SK-MEL-5 (cell line): ENCODE measurements around the gene PLA2G2D. TPM values are rescaled to one million over a fixed set of nuclear protein-coding genes. Genes with fewer than 3 reads are reported as not detected.
"Not testable (repeated sequence)": the region's sequence is repeated elsewhere in the genome, so short reads cannot be mapped to it uniquely, and the experiment has no call there.

Source experiments
- DNase-seq: peaks from one replicate; pipeline ENCODE4 v3.0.0-alpha.2; 2016; ENCODE audit warnings: low read depth, low spot score
- in situ Hi-C: cut with HindIII; loops from 2 replicates; pipeline ENCODE4 v1.10.0; 2016; ENCODE audit warnings: low sequenced_read_pairs, high pct_unique_total_duplicates, low pct_unique_long_range_greater_than_20kb
- total RNA-seq: library from RNA; depleted of rRNA; stranded (reverse); fragments of >200 nt; shearing (Covaris generic); gene quantifications from 2 replicates; pipeline ENCODE4 v1.2.3, GENCODE V29; 2014

The PLA2G2D gene
- total RNA-seq, 1 experiment from 2014 or later: not detected

GRCh38 chr1:20147846-20148570, 28.7 kb upstream of the PLA2G2D start:
- in situ Hi-C loops: no loop called here
- no peak for DNase-seq

GRCh38 chr1:20143734-20144565, 24.6 kb upstream of the PLA2G2D start:
- no peak for DNase-seq
- in situ Hi-C loops: no loop called here

- no peak for DNase-seq
- in situ Hi-C loops: no loop called here
Observed at GRCh38 chr1:20143318-20143717, 24.0 kb upstream of the PLA2G2D start.

- DNase-seq: no peak
- in situ Hi-C loops: no loop called here
Observed at GRCh38 chr1:20142001-20142710, 22.8 kb upstream of the PLA2G2D start.

GRCh38 chr1:20141466-20141865, 22.1 kb upstream of the PLA2G2D start:
- no peak for DNase-seq
- in situ Hi-C loops: no loop called here

GRCh38 chr1:20141001-20141400, 21.7 kb upstream of the PLA2G2D start:
- in situ Hi-C loops: no loop called here
- DNase-seq: no peak

- DNase-seq: no peak
- in situ Hi-C loops: no loop called here
Observed at GRCh38 chr1:20139776-20140612, 20.7 kb upstream of the PLA2G2D start.

- in situ Hi-C loops: no loop called here
- DNase-seq: no peak
Observed at GRCh38 chr1:20138961-20139550, 19.7 kb upstream of the PLA2G2D start, which contains the start of gene PLA2G2F. TSS of gene PLA2G2F (plus strand) at chr1:20139323. CDS start at chr1:20139428, 105 bp downstream.

GRCh38 chr1:20138346-20138745, 19.0 kb upstream of the PLA2G2D start:
- no peak for DNase-seq
- in situ Hi-C loops: no loop called here

GRCh38 chr1:20137604-20138003, 18.3 kb upstream of the PLA2G2D start:
- DNase-seq: no peak
- in situ Hi-C loops: no loop called here

GRCh38 chr1:20137055-20137454, 17.7 kb upstream of the PLA2G2D start:
- in situ Hi-C loops: no loop called here
- DNase-seq: no peak

GRCh38 chr1:20136249-20136648, 16.9 kb upstream of the PLA2G2D start:
- in situ Hi-C loops: no loop called here
- DNase-seq: no peak

- in situ Hi-C loops: no loop called here
- DNase-seq: no peak
Observed at GRCh38 chr1:20134995-20135394, 15.7 kb upstream of the PLA2G2D start.

GRCh38 chr1:20130518-20130917, 11.2 kb upstream of the PLA2G2D start:
- in situ Hi-C loops, DNase-seq: not testable (repeated sequence)

- no peak for DNase-seq
Observed at GRCh38 chr1:20126806-20127440, 7.6 kb upstream of the PLA2G2D start.

GRCh38 chr1:20126041-20126805, 6.9 kb upstream of the PLA2G2D start:
- DNase-seq: no peak
- in situ Hi-C loops: no loop called here

More at GRCh38 chr1:20126806-20127440, 7.6 kb upstream of the PLA2G2D start:
- in situ Hi-C loops: no loop called here
